BLaER1 (cell line): ENCODE measurements around the gene RALB.

Source experiments
- H3K27ac ChIP-seq: shearing (Covaris generic); formaldehyde crosslinking; 2 replicates; pipeline ENCODE4 v1.8.1; 2022
- H3K27me3 ChIP-seq: shearing (Covaris generic); formaldehyde crosslinking; 2 replicates; pipeline ENCODE4 v1.8.1; 2022
- H3K36me3 ChIP-seq: shearing (Covaris generic); formaldehyde crosslinking; 2 replicates; pipeline ENCODE4 v1.8.1; 2022
- H3K4me1 ChIP-seq: shearing (Covaris generic); formaldehyde crosslinking; 2 replicates; pipeline ENCODE4 v1.8.1; 2022
- H3K4me2 ChIP-seq: shearing (Covaris generic); formaldehyde crosslinking; 2 replicates; pipeline ENCODE4 v1.8.1; 2022
- H3K4me3 ChIP-seq: shearing (Covaris generic); formaldehyde crosslinking; 2 replicates; pipeline ENCODE4 v1.8.1; 2022
- H3K9ac ChIP-seq: shearing (Covaris generic); formaldehyde crosslinking; 2 replicates; pipeline ENCODE4 v1.8.1; 2022
- H3K9me3 ChIP-seq: shearing (Covaris generic); formaldehyde crosslinking; 2 replicates; pipeline ENCODE4 v1.8.1; 2022
- H4K20me1 ChIP-seq: shearing (Covaris generic); formaldehyde crosslinking; 2 replicates; pipeline ENCODE4 v1.8.1; 2022
- Cebpa-rat ChIP-seq: shearing (Covaris generic); IDR thresholded peaks from 2 replicates; pipeline ENCODE4 v1.8.1; 2022

RALB gene

DNA sequence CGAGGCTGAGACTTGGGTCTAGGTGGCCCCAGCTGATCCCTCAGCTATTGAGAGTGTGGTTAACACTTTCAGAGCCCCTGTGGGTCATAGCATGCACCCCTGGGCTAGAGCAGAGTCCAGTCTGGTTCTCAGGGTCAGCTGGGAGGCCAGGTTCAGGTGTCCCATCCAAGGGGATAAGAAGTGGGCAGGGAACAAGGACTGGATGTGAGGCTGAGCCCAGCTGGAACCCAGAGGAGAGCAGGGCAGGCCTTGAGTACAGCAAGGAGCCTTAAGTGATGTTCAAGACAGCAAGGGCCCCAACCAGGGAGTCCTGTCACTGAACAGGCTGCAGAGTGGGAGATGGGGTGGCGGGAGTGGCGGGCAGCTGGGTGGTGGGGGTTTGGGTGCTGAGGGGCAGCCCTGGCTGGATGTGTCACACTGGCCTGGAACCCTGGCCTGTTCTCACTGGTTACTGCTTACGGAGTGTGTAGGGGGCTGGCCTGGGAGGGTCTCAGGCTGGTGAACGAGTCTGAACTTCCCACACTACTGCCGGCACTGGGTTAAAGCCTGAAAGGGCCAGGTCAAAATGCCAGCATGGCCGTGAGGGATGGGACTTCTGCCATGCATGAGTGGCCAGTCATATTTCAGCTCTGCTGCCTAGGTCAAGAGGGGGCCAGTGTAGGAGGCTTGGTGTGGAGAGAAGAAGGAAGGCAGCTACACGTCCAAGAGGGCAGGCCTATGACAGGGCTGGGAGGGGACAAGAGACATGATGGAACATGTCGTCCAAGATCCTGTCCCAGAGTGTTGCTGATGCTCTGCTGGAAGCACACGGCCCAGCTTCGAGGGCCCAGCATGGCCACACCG lies 43.0 kb upstream of the RALB start:
- no peaks in the 10 kb centered on the region for H3K36me3 ChIP-seq
- peak overlapping the region; percentile 46 for H3K4me2 ChIP-seq
- H3K9ac ChIP-seq, result no peak overlapping the region
- 0 out of 2 replicates have a peak overlapping the region, but pooled peaks have one; percentile 2 for H3K27ac ChIP-seq
- TF ChIP-seq Cebpa-rat, result no peak
- peaks cover 39% of the 10 kb centered on the region for H3K4me1 ChIP-seq
- no peaks in the 10 kb centered on the region for H3K9me3 ChIP-seq
- no peaks in the 10 kb centered on the region for H3K27me3 ChIP-seq
- no peak overlapping the region for H3K4me3 ChIP-seq
- H4K20me1 ChIP-seq, result peaks cover 5% of the 10 kb centered on the region; the same call in 1 of the 2 replicates

DNA sequence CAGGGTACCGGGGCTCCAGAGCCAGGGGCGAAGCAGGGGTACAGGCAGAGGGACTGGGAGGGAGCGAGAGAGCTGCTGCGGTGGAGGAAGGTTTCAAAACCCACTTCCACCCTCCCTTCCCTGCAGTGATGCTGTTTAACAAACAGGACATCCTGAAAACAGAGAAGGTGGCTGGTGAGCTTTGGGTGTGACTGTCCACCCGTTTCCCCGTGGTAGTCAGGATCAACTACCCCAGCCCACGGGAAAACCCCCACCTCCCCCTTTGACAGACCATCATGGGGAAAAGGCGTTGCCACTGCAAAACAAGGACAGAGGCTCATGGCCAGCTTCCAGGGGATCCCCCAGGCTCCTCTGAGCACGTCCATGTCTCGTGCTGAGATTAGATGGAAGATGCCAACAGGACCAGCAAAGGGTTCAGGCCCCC lies 42.4 kb upstream of the RALB start:
- H3K4me2 ChIP-seq, result peak overlapping the region; percentile 16; the same call in 1 of the 2 replicates
- no peaks in the 10 kb centered on the region for H3K27me3 ChIP-seq
- no peaks in the 10 kb centered on the region for H3K36me3 ChIP-seq
- peaks cover 5% of the 10 kb centered on the region; the same call in 1 of the 2 replicates for H4K20me1 ChIP-seq
- 0 out of 2 replicates have a peak overlapping the region, but pooled peaks have one; percentile 2 for H3K27ac ChIP-seq
- 0 out of 2 replicates have a peak, but pooled peaks cover under 1% of the 10 kb centered on the region for H3K9me3 ChIP-seq
- no peak overlapping the region for H3K4me3 ChIP-seq
- no peak overlapping the region for H3K9ac ChIP-seq
- no peak for TF ChIP-seq Cebpa-rat
- H3K4me1 ChIP-seq, result peaks cover 38% of the 10 kb centered on the region

DNA sequence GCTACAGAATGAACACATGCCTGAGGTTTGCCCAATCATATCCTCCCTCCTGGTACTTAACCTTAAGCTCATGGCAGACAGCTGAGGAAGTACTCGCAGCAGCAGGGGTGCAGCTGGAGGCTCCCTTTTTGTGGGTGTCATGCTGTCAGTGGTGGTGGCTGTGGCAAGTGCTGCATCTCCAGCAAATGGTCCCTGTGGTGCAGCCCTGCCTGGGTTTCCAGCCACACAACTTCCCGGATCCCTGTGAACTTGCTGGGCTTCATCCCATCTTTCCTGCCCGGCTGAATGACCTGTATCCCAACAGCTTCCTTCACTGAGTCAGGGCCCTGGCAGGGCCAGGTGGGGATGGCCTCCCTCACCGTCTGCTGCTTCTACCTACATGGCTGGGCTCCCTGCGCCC lies 34.5 kb upstream of the RALB start:
- Histone ChIP-seq H3K27ac (no peak overlapping the region), H3K9me3 (peaks cover 67% of the 10 kb centered on the region), H3K9ac (no peak overlapping the region), H3K27me3 (no peaks in the 10 kb centered on the region), H4K20me1 (peaks cover 18% of the 10 kb centered on the region; the same call in 1 of the 2 replicates), H3K4me2 (no peak overlapping the region), H3K4me3 (no peak overlapping the region), H3K4me1 (peaks cover 26% of the 10 kb centered on the region), H3K36me3 (peaks cover 59% of the 10 kb centered on the region)
- no peak for TF ChIP-seq Cebpa-rat

DNA sequence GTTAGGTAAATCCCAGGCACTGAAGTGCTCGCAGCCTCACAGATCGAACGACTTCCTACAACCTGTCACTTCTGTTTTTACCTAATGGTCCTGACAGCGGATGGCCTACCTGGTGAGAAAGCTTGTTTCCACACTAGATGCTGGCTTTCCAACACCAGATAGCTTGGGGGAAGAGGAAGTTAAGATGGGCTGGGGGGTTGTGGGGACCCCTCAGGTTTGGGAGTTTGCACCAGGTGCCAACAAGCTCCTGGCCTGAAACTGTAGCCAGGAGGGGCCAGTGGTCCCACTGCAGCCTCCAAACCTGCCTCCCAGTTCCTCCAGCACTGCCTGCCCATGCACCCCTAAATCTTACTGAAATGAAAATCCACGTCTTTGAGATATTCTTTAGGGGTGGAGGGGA lies 33.4 kb upstream of the RALB start:
- TF ChIP-seq Cebpa-rat, result no peak
- H3K27me3 ChIP-seq, result no peaks in the 10 kb centered on the region
- no peak overlapping the region for H3K4me3 ChIP-seq
- H3K9me3 ChIP-seq, result peaks cover 67% of the 10 kb centered on the region
- H3K4me1 ChIP-seq, result peaks cover 34% of the 10 kb centered on the region
- H3K36me3 ChIP-seq, result peaks cover 59% of the 10 kb centered on the region
- H3K9ac ChIP-seq, result no peak overlapping the region
- no peak overlapping the region for H3K27ac ChIP-seq
- H3K4me2 ChIP-seq, result no peak overlapping the region
- peaks cover 18% of the 10 kb centered on the region; the same call in 1 of the 2 replicates for H4K20me1 ChIP-seq

DNA sequence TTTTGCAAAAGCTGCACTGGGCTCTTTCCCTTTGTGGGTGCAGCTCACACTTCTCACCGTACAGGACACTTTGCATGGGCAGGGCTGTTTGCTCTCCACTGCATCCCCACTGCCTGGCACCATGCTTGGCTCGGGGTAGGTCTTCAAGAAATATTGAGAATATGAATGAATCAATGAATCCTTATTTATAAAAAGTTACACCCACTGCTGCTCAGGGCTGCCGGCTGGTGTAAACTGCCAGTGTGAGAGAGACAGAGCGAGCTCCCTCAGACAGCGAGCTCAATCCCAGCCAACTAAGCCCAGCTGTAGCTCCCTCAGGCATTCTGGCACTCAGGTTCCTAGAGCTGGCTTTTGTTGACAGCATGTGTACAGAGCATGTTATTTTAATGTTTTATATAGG lies 32.9 kb upstream of the RALB start:
- no peaks in the 10 kb centered on the region for H3K27me3 ChIP-seq
- peaks cover 67% of the 10 kb centered on the region for H3K9me3 ChIP-seq
- no peak overlapping the region for H3K4me3 ChIP-seq
- H4K20me1 ChIP-seq, result peaks cover 18% of the 10 kb centered on the region; the same call in 1 of the 2 replicates
- no peak overlapping the region for H3K4me2 ChIP-seq
- H3K9ac ChIP-seq, result no peak overlapping the region
- H3K4me1 ChIP-seq, result peaks cover 37% of the 10 kb centered on the region
- H3K27ac ChIP-seq, result no peak overlapping the region
- no peak for TF ChIP-seq Cebpa-rat
- peaks cover 59% of the 10 kb centered on the region for H3K36me3 ChIP-seq

DNA sequence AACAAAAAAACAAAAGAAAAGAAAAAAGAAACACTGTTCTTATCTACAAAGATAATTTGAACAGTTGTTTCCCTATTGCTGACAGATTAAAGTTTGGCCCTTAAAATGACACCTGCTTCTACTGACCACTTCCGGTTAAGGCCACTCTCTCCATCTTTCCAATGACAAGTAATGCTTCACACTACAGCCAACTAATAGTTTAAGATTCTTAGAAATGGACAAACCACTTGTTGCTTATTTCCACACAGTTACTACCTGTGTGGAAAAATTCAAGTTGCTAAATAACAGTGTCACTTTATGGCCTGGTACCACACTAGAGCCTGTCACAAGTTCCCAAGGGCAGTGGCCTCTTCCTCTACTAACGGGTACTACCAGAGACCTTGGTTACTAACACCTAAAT lies 31.9 kb upstream of the RALB start:
- Histone ChIP-seq H3K4me3 (no peak overlapping the region), H3K27ac (no peak overlapping the region), H3K9me3 (peaks cover 61% of the 10 kb centered on the region), H3K4me2 (peak overlapping the region; percentile 99), H3K27me3 (no peaks in the 10 kb centered on the region), H4K20me1 (peaks cover 18% of the 10 kb centered on the region; the same call in 1 of the 2 replicates), H3K9ac (no peak overlapping the region), H3K4me1 (peaks cover 44% of the 10 kb centered on the region), H3K36me3 (peaks cover 59% of the 10 kb centered on the region)
- no peak for TF ChIP-seq Cebpa-rat

- peaks cover 53% of the 10 kb centered on the region for H3K9me3 ChIP-seq
- peaks cover 18% of the 10 kb centered on the region; the same call in 1 of the 2 replicates for H4K20me1 ChIP-seq
- H3K4me1 ChIP-seq, result peaks cover 52% of the 10 kb centered on the region
- H3K4me2 ChIP-seq, result peak overlapping the region; percentile 99
- H3K9ac ChIP-seq, result no peak overlapping the region
- H3K4me3 ChIP-seq, result peak overlapping the region; percentile 77; the same call in 1 of the 2 replicates
- H3K27me3 ChIP-seq, result no peaks in the 10 kb centered on the region
- no peak for TF ChIP-seq Cebpa-rat
- H3K27ac ChIP-seq, result no peak overlapping the region
- H3K36me3 ChIP-seq, result peaks cover 53% of the 10 kb centered on the region
These were observed 31.0 kb upstream of the RALB start for GRCh38 chr2:120221616-120222015.

- TF ChIP-seq Cebpa-rat, result no peak
- Histone ChIP-seq H3K27ac (peak overlapping the region; percentile 96), H4K20me1 (peaks cover 18% of the 10 kb centered on the region; the same call in 1 of the 2 replicates), H3K9me3 (peaks cover 46% of the 10 kb centered on the region), H3K4me2 (peak overlapping the region; percentile 99), H3K4me1 (peaks cover 60% of the 10 kb centered on the region), H3K36me3 (peaks cover 50% of the 10 kb centered on the region), H3K4me3 (peak overlapping the region; percentile 77), H3K9ac (peak overlapping the region; percentile 89), H3K27me3 (no peaks in the 10 kb centered on the region)
These were observed 30.2 kb upstream of the RALB start for GRCh38 chr2:120222186-120223033.

DNA sequence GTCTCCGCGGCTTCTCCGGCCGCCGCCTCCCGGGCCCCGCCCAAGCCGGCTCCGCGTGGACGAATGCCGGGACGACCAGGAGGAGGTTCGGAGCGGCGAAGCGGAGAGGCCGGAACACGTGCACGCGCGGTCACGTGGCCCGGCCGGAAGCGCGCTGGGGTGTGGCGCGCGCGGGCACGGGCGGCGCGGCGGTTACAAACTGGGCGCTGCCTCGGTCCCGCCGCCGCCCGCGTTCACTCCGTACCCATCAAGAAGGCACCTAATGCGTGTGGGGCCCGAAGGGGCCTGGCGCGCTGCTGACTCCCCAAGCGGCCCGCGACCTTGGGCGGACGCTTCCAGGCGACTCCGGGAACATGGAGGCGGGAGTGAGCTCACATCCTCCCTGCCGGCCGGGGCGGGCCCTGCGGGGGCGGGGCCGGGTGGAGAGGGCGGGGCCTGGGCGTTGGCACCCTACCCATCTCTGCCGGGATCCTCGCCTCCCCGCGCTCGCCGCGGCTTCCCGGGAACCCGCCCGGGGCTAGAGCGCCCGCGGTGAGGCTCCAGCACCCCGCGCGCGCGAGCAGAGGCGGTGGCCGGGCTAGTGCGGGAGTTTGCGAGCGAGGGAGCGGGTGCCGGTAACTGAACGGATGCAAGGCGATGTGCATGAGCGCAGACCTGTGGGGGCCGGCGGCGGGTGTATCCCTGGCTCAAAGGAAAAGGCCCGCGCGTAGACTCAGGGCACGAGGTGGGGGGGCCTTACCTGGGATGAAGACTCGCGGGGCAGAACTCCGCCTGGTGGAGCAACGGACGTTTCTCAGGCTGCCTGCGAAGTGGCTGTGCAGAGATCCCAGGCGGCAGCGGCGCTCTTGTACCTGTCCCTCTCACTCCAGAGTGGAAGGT lies 29.4 kb upstream of the RALB start, which contains the start of gene TMEM185B:
Gene TMEM185B, minus strand, starts transcription at position 367 of the 879 bp plus-strand sequence. CDS start 424 bp downstream, outside the sequence.
- Histone ChIP-seq H4K20me1 (peaks cover 14% of the 10 kb centered on the region; the same call in 1 of the 2 replicates), H3K36me3 (peaks cover 41% of the 10 kb centered on the region), H3K27me3 (no peaks in the 10 kb centered on the region), H3K4me1 (peaks cover 69% of the 10 kb centered on the region), H3K4me2 (peak within 1 kb of the TSS; percentile 99), H3K27ac (peak within 1 kb of the TSS; percentile 96), H3K4me3 (peak within 1 kb of the TSS; percentile 77), H3K9ac (peak within 1 kb of the TSS; percentile 89), H3K9me3 (peaks cover 37% of the 10 kb centered on the region)
- TF ChIP-seq Cebpa-rat, result no peak
